H1 (cell line): ENCODE data around the gene DUSP21. TPM values are rescaled to one million over a fixed set of nuclear protein-coding genes. Genes with fewer than 3 reads are reported as not detected.

Experiments
- CTCF ChIA-PET: fragments of 300-600 bp; sonication (Branson Sonifier 250); formaldehyde crosslinking; loops from one replicate; lab custom pipeline; 2021; ENCODE audit not compliant: partially characterized antibody; lab: Charles Lee
- POLR2A ChIA-PET: fragments of 300-600 bp; sonication (Branson Sonifier 250); formaldehyde crosslinking; loops from one replicate; lab custom pipeline; 2021; ENCODE audit warnings: inconsistent platforms; ENCODE audit not compliant: partially characterized antibody; lab: Charles Lee
- DNase-seq, 2 experiments: peaks; one replicate each; pipeline versions ENCODE4 v3.0.0 to v3.0.0-alpha.2; 2010 to 2022; ENCODE audit warnings: low spot score in 2 of 2, low read depth in 1 of 2, mixed read lengths in 1 of 2
- FAIRE-seq: peaks from 2 replicates; lab custom pipeline; 2011; peaks lifted over from hg19 to GRCh38; lab: Jason Lieb, UNC
- H2AFZ ChIP-seq: 2 replicates; pipeline ENCODE4 v1.8.1; 2012; ENCODE audit warnings: low read length, inconsistent platforms
- H2AK5ac ChIP-seq: 2 replicates; pipeline ENCODE4 v1.6.1; 2013; ENCODE audit warnings: low read depth, low read length
- H2BK120ac ChIP-seq: replicated peaks from 2 replicates; pipeline ENCODE3; 2013; ENCODE audit warnings: low read depth, low read length, inconsistent platforms
- H2BK12ac ChIP-seq: 2 replicates; pipeline ENCODE4 v1.6.1; 2013; ENCODE audit warnings: low read depth, low read length
- H2BK15ac ChIP-seq: 2 replicates; pipeline ENCODE4 v1.6.1; 2013; ENCODE audit warnings: low read length
- H2BK20ac ChIP-seq: 2 replicates; pipeline ENCODE4 v1.6.1; 2013; ENCODE audit warnings: low read length
- H2BK5ac ChIP-seq: 2 replicates; pipeline ENCODE4 v1.6.1; 2013; ENCODE audit warnings: low read depth, low read length
- H3K14ac ChIP-seq: 2 replicates; pipeline ENCODE4 v1.6.1; 2013; ENCODE audit warnings: inconsistent platforms; ENCODE audit not compliant: insufficient read length
- H3K18ac ChIP-seq: 2 replicates; pipeline ENCODE4 v1.6.1; 2013; ENCODE audit warnings: low read length; ENCODE audit errors: extremely low read depth
- H3K23ac ChIP-seq: 2 replicates; pipeline ENCODE4 v1.6.1; 2013; ENCODE audit warnings: inconsistent platforms; ENCODE audit not compliant: insufficient read length
- H3K23me2 ChIP-seq: 2 replicates; pipeline ENCODE4 v1.6.1; 2013; ENCODE audit warnings: low read depth, low read length
- H3K27ac ChIP-seq: 2 replicates; pipeline ENCODE4 v1.6.1; 2011; ENCODE audit warnings: low read depth, low read length, inconsistent platforms
- H3K27me3 ChIP-seq, 4 experiments: replicated peaks in 1 of 4; 1 replicate in 1 of 4; 2 replicates in 3 of 4; pipeline versions ENCODE4 v1.6.1 to v1.8.1; 2011 to 2013; ENCODE audit warnings: low read length in 3 of 4, mild to moderate bottlenecking in 3 of 4, inconsistent platforms in 2 of 4, mixed read lengths in 2 of 4, moderate library complexity in 1 of 4; ENCODE audit not compliant: control insufficient read depth in 3 of 4, insufficient read depth in 3 of 4; ENCODE audit errors: extremely low read depth in 1 of 4
- H3K36me3 ChIP-seq, 4 experiments: 2 replicates each; pipeline versions ENCODE4 v1.6.1 to v1.8.1; 2011 to 2013; ENCODE audit warnings: mild to moderate bottlenecking in 4 of 4, low read length in 3 of 4, moderate library complexity in 2 of 4, control low read depth in 1 of 4, inconsistent platforms in 1 of 4; ENCODE audit not compliant: insufficient read depth in 4 of 4, control insufficient read depth in 2 of 4
- H3K4ac ChIP-seq: replicated peaks from 2 replicates; pipeline ENCODE3; 2013; ENCODE audit warnings: low read length, low read depth, mixed read lengths, inconsistent platforms; ENCODE audit not compliant: insufficient read length
- H3K4me1 ChIP-seq, 4 experiments: replicated peaks in 1 of 4; 1 replicate in 1 of 4; 2 replicates in 3 of 4; pipeline versions ENCODE4 v1.6.1 to v1.8.1; 2011 to 2013; ENCODE audit warnings: low read length in 3 of 4, inconsistent platforms in 2 of 4, mixed read lengths in 1 of 4; ENCODE audit not compliant: insufficient read depth in 4 of 4, control insufficient read depth in 3 of 4
- H3K4me2 ChIP-seq, 2 experiments: 2 replicates each; pipeline versions ENCODE4 v1.6.1 to v1.8.1; 2011 to 2013; ENCODE audit warnings: low read depth in 2 of 2, low read length in 2 of 2, control low read depth in 1 of 2, inconsistent platforms in 1 of 2, mild to moderate bottlenecking in 1 of 2; ENCODE audit not compliant: insufficient read depth in 1 of 2
- H3K4me3 ChIP-seq, 4 experiments: fragments of 200-600, 300-600 bp in 1 of 4; sonication (generic), shearing (Covaris generic), sonication (Bioruptor Twin) in 1 of 4; 2 replicates each; pipeline versions ENCODE4 v1.5.1 to v1.8.1; 2011 to 2016; ENCODE audit warnings: low read length in 4 of 4, low read depth in 3 of 4, control low read depth in 2 of 4, inconsistent platforms in 2 of 4, mild to moderate bottlenecking in 2 of 4, mixed read lengths in 1 of 4, moderate library complexity in 1 of 4; ENCODE audit not compliant: insufficient read depth in 2 of 4; ENCODE audit errors: extremely low read depth in 1 of 4
- H3K56ac ChIP-seq: replicated peaks from 2 replicates; pipeline ENCODE3; 2013; ENCODE audit warnings: low read depth, mild to moderate bottlenecking, mixed read lengths, low read length, inconsistent platforms; ENCODE audit not compliant: insufficient read length
- H3K79me1 ChIP-seq: 2 replicates; pipeline ENCODE4 v1.6.1; 2013; ENCODE audit warnings: low read depth, low read length, control low read depth
- H3K79me2 ChIP-seq, 2 experiments: 2 replicates each; pipeline versions ENCODE4 v1.6.1 to v1.8.1; 2012 to 2013; ENCODE audit warnings: low read length in 2 of 2, mild to moderate bottlenecking in 2 of 2, inconsistent platforms in 1 of 2; ENCODE audit not compliant: insufficient read depth in 2 of 2, control insufficient read depth in 1 of 2
- H3K9ac ChIP-seq, 4 experiments: replicated peaks in 1 of 4; 1 replicate in 1 of 4; 2 replicates in 3 of 4; pipeline versions ENCODE4 v1.6.1 to v1.8.1; 2011 to 2013; ENCODE audit warnings: low read depth in 3 of 4, low read length in 3 of 4, control low read depth in 2 of 4, mild to moderate bottlenecking in 2 of 4, moderate library complexity in 2 of 4, inconsistent platforms in 1 of 4; ENCODE audit errors: extremely low read depth in 1 of 4
- H3K9me3 ChIP-seq, 2 experiments: 2 replicates each; pipeline versions ENCODE4 v1.6.1 to v1.8.1; 2012 to 2013; ENCODE audit warnings: mild to moderate bottlenecking in 2 of 2, moderate library complexity in 2 of 2, control low read depth in 1 of 2, inconsistent platforms in 1 of 2, low read depth in 1 of 2, low read length in 1 of 2, mixed read lengths in 1 of 2; ENCODE audit not compliant: insufficient read depth in 2 of 2
- H4K20me1 ChIP-seq, 2 experiments: replicated peaks in 1 of 2; 2 replicates each; pipeline versions ENCODE3 to v1.8.1; 2011 to 2013; ENCODE audit warnings: inconsistent platforms in 2 of 2, low read length in 2 of 2, mild to moderate bottlenecking in 1 of 2; ENCODE audit not compliant: insufficient read depth in 2 of 2, control insufficient read depth in 1 of 2
- H4K5ac ChIP-seq: 2 replicates; pipeline ENCODE4 v1.6.1; 2013; ENCODE audit warnings: low read length, low read depth, mixed read lengths, inconsistent platforms; ENCODE audit not compliant: insufficient read length
- H4K8ac ChIP-seq: 2 replicates; pipeline ENCODE4 v1.8.0; 2013; ENCODE audit warnings: mild to moderate bottlenecking, moderate library complexity, low read length, inconsistent platforms; ENCODE audit not compliant: insufficient read depth; ENCODE audit errors: extremely low read depth
- H4K91ac ChIP-seq: replicated peaks from 2 replicates; pipeline ENCODE3; 2013; ENCODE audit warnings: low read length, mixed read lengths, inconsistent platforms; ENCODE audit not compliant: insufficient read length
- BACH1 ChIP-seq: IDR thresholded peaks from 2 replicates; pipeline ENCODE4 v1.6.1; 2012; ENCODE audit warnings: low read length, improper control_type of control experiment
- BRCA1 ChIP-seq: IDR thresholded peaks from 2 replicates; pipeline ENCODE4 v1.6.1; 2012; ENCODE audit warnings: low read depth, low read length, improper control_type of control experiment
- CBX8 ChIP-seq: fragments of 300-800, 300-1000 bp; sonication (generic); IDR thresholded peaks from 2 replicates; pipeline ENCODE4 v1.7.1; 2016; ENCODE audit warnings: low read depth, low read length, borderline replicate concordance
- GTF2F1 ChIP-seq: IDR thresholded peaks from 2 replicates; pipeline ENCODE4 v1.6.1; 2012; ENCODE audit warnings: low read depth, low read length, improper control_type of control experiment, borderline replicate concordance
- JUN ChIP-seq: IDR thresholded peaks from 2 replicates; pipeline ENCODE4 v1.6.1; 2011; ENCODE audit warnings: low read depth, mild to moderate bottlenecking, improper control_type of control experiment, low read length
- POLR2AphosphoS5 ChIP-seq: IDR thresholded peaks from 2 replicates; pipeline ENCODE4 v1.6.1; 2011; ENCODE audit warnings: low read depth, low read length
- RAD21 ChIP-seq, 2 experiments: IDR thresholded peaks in 1 of 2; conservative IDR thresholded peaks in 1 of 2; 2 replicates each; pipeline ENCODE4 v1.6.1; 2011; ENCODE audit warnings: low read depth in 2 of 2, low read length in 2 of 2, improper control_type of control experiment in 1 of 2, inconsistent platforms in 1 of 2, mild to moderate bottlenecking in 1 of 2, moderate library complexity in 1 of 2
- RXRA ChIP-seq: IDR thresholded peaks from 2 replicates; pipeline ENCODE4 v1.6.1; 2011; ENCODE audit warnings: low read depth, mild to moderate bottlenecking, low read length, moderate library complexity; ENCODE audit not compliant: insufficient read depth
- SIRT6 ChIP-seq: IDR thresholded peaks from one replicate; pipeline ENCODE4 v1.7.1; 2012; ENCODE audit warnings: low read length, inconsistent platforms
- WGBS, 2 experiments: shearing (Covaris generic) in 1 of 2; methylation state at CpG; one replicate each; pipeline versions ENCODE4 v1.1.6 to v1.1.7; 2013 to 2015; ENCODE audit warnings: low lambda C conversion rate in 2 of 2, mixed read lengths in 2 of 2, inconsistent platforms in 1 of 2, low coverage in 1 of 2, missing lambda C conversion rate in 1 of 2; ENCODE audit not compliant: insufficient replicate concordance in 2 of 2, insufficient coverage in 1 of 2, insufficient read length in 1 of 2; ENCODE audit errors: extremely low coverage in 1 of 2, missing lambda C conversion rate in 1 of 2; 5-methylcytosine and 5-hydroxymethylcytosine counted together
- polyA plus RNA-seq, 7 experiments: library from polyadenylated mRNA; depleted of rRNA in 3 of 7; stranded (reverse) in 5 of 7; unstranded in 2 of 7; fragments of >200 nt in 5 of 7; fragments of 200-250 nt in 2 of 7; gene quantifications; 1 replicate in 5 of 7; 2 replicates in 1 of 7; 4 replicates in 1 of 7; pipeline versions ENCODE4 v1.2.1 to v1.2.3, GENCODE V29; 2011 to 2013; ENCODE audit warnings: missing spikeins in 2 of 7, mixed read lengths in 2 of 7
- total RNA-seq: library from RNA; stranded (reverse); fragmentation: NEBNext Ultra II Directional; extraction: Animal tissue kit (Norgen Biotek cat#: 25700); gene quantifications from 2 replicates; pipeline ENCODE4 v1.2.1, GENCODE V29; 2021
- TF ChIP-seq, protein P1 (sequence below): IDR thresholded peaks from 2 replicates; pipeline ENCODE4 v1.6.1; 2012; ENCODE audit warnings: low read length, inconsistent platforms
- TF ChIP-seq, protein P2 (sequence below): IDR thresholded peaks from 2 replicates; pipeline ENCODE4 v1.6.1; 2012; ENCODE audit warnings: inconsistent platforms
- TF ChIP-seq, protein P3 (sequence below): IDR thresholded peaks from 2 replicates; pipeline ENCODE4 v1.6.1; 2012; ENCODE audit warnings: inconsistent platforms

Gene DUSP21
- total and polyA plus RNA-seq, 2 of the 8 experiments (the other 6 are each of a cell fraction or from before 2014, with no cell fraction given), result not detected

DNA sequence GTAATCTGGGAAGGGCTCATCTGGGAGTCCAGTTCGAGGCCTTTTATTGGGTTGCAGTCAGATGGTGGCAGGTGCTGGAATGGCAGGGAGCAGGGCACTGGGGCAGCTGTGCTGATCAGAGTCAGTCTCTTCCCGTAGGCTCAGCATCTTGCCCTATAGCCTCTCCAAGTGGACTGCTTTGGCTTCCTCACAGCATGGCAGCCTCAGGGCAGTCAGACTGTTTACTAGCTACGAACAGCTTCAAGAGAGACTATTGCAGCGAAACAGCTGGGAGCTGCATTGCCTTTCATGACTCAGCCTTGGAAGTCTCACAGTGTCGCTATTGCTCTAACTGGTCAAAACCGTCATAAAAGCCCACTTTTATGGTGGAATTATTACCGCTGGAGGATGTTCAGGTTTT lies 26.8 kb upstream of the DUSP21 start:
- DNase-seq, result no peak
- TF ChIP-seq CBX8 (no peak), RAD21 (IDR thresholded peaks at IDR 0.05 in 1 of 2, conservative IDR thresholded peaks at IDR 0.05 in 1 of 2; ENCODE audit: low read depth in 2 of 2, low read length in 2 of 2) (no peak), GTF2F1 (no peak), BRCA1 (no peak), BACH1 (no peak), RXRA (no peak), JUN (no peak), POLR2AphosphoS5 (no peak), SIRT6 (no peak)
- TF ChIP-seq, protein P1, sequence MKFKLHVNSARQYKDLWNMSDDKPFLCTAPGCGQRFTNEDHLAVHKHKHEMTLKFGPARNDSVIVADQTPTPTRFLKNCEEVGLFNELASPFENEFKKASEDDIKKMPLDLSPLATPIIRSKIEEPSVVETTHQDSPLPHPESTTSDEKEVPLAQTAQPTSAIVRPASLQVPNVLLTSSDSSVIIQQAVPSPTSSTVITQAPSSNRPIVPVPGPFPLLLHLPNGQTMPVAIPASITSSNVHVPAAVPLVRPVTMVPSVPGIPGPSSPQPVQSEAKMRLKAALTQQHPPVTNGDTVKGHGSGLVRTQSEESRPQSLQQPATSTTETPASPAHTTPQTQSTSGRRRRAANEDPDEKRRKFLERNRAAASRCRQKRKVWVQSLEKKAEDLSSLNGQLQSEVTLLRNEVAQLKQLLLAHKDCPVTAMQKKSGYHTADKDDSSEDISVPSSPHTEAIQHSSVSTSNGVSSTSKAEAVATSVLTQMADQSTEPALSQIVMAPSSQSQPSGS, result no peak
- TF ChIP-seq, protein P2, sequence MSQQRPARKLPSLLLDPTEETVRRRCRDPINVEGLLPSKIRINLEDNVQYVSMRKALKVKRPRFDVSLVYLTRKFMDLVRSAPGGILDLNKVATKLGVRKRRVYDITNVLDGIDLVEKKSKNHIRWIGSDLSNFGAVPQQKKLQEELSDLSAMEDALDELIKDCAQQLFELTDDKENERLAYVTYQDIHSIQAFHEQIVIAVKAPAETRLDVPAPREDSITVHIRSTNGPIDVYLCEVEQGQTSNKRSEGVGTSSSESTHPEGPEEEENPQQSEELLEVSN, result no peak
- TF ChIP-seq, protein P3, sequence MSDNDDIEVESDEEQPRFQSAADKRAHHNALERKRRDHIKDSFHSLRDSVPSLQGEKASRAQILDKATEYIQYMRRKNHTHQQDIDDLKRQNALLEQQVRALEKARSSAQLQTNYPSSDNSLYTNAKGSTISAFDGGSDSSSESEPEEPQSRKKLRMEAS, result no peak

More for the DNA sequence above, 26.8 kb upstream of the DUSP21 start:
- WGBS, 2 experiments, result 81% methylated on average over 3 of the region's 7 CpGs; no CpG with 5 or more reads in 1 of the 2 experiments
- no peak overlapping the region for H2BK5ac ChIP-seq
- H2AK5ac ChIP-seq, result no peak overlapping the region
- H2BK12ac ChIP-seq, result no peak overlapping the region
- H3K79me2 ChIP-seq, result no peaks in the 10 kb centered on the region
- no peak overlapping the region for H2AFZ ChIP-seq
- H3K27me3 ChIP-seq, result no peaks in the 10 kb centered on the region
- H3K4ac ChIP-seq, result no peak overlapping the region
- no peaks in the 10 kb centered on the region for H3K23me2 ChIP-seq
- H3K9me3 ChIP-seq, result no peaks in the 10 kb centered on the region
- no peak overlapping the region for H4K91ac ChIP-seq
- H3K23ac ChIP-seq, result no peak overlapping the region
- ChIA-PET POLR2A (no interaction called here), CTCF (no interaction called here)
- H3K4me2 ChIP-seq, result no peak overlapping the region
- no peak overlapping the region for H3K4me3 ChIP-seq
- FAIRE-seq, result no peak
- H3K56ac ChIP-seq, result no peak overlapping the region
- no peak overlapping the region for H3K18ac ChIP-seq
- no peak overlapping the region for H2BK20ac ChIP-seq
- no peaks in the 10 kb centered on the region for H4K20me1 ChIP-seq
- H3K9ac ChIP-seq, result no peak overlapping the region
- H3K79me1 ChIP-seq, result no peaks in the 10 kb centered on the region
- H3K27ac ChIP-seq, result no peak overlapping the region
- no peak overlapping the region for H2BK120ac ChIP-seq
- H4K8ac ChIP-seq, result no peak overlapping the region
- no peaks in the 10 kb centered on the region for H3K4me1 ChIP-seq
- no peaks in the 10 kb centered on the region for H3K36me3 ChIP-seq
- H2BK15ac ChIP-seq, result no peak overlapping the region
- H3K14ac ChIP-seq, result no peak overlapping the region
- H4K5ac ChIP-seq, result no peak overlapping the region
